Stimulated activated CD8-positive, alpha-beta memory T cell treated with anti-CD3 and anti-CD28 coated beads, Interleukin-7, amount 100 ng/mL, for 4 hours (primary cell): Measurements from ENCODE around the gene KMT5C.

Experiments
- DNase-seq, 2 donors: peaks; one replicate each; pipeline ENCODE4 v3.0.0-alpha.2; 2020; ENCODE audit warnings: low read depth in 2 of 2

The KMT5C gene

GRCh38 chr19:55346725-55347441 lies 7.2 kb downstream of the KMT5C start:
- no peak for DNase-seq

- DNase-seq = no peak
Observed at GRCh38 chr19:55347442-55348009, 7.8 kb downstream of the KMT5C start.

DNA sequence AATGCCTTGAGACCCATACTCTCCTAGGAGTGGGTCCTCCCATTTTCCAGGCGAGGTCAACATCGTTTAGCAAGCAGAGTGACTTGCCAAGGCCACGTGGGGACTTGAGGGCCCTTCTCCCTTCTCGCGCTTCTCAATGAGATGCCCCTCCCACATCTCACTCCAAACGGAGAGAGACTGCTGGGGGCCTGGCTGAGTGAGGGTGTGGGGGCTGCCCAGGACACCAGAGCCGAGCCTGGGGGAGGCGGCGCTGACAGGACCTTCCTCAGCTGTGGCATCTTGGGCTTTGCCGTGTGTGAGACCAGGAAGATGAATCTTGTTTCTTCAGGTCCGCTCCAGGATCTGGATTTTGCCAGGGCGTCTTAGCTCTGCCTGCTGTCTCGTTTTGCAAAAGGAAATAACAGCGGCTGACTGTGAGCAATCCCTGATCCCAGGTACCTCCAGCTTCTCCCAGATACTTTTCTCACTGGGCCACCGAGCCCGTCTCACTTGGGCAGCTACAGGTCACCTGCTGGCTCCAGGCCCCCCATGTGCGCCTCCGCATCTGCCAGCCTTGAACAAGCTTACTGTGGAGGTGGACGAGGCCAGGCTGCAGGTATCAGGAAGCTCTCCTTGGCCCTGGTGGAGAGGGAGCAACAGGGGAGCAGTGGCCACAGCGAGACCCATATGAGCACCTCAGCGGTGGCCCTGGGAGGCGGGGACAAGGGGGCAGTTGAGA lies 8.8 kb downstream of the KMT5C start:
- no peak for DNase-seq

- DNase-seq = no peak
Observed at GRCh38 chr19:55350620-55351315, 11.1 kb downstream of the KMT5C start.

DNA sequence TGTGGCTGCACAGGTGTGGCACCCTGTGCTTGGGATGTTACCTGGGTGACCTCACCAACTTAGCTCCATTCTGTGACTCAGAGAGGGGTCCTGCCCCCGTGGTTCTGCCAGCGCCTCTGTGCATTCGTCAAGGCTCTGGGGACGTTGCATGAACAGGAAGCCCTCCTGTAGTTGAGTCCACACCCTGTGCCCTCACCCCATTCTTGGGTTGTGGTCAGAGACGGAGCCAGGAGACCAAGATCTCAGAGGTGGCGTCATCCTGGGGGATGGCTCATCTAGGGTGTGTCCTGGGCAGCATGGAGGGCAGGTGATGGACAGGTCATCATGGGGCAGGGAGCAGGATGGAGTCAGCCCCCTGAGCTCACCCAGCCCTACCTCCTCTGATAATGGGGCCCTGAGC lies 12.4 kb downstream of the KMT5C start:
- no peak for DNase-seq

DNA sequence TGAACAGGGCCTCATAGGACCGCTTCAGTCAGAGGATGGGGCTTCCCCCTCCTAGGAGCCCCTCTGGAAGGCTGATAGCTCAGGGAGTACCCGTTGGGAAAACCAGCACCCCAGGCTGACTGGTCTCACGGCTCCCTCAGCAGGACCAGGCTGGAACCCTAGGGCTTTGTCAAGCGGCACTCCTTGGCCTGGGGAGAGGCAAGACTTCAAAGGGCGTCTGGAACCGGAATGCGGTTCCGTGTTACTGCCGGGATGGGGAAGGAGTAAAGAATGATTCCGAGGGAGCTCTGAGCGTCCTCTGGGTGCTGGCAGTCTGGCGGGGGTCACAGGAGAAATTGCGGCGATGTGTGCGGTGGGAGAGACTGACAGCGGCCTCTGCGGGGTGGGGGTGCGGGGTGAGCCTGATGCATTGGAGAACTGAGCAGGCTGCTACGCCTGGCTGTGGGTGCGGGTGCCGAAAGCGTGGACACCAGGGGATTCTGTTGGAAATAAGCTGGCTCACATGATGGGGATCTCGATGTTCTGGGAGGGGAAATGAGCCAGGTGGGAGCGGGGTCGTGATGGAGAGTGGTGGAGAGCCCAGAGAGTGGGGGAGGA lies 13.0 kb downstream of the KMT5C start:
- DNase-seq = no peak

DNA sequence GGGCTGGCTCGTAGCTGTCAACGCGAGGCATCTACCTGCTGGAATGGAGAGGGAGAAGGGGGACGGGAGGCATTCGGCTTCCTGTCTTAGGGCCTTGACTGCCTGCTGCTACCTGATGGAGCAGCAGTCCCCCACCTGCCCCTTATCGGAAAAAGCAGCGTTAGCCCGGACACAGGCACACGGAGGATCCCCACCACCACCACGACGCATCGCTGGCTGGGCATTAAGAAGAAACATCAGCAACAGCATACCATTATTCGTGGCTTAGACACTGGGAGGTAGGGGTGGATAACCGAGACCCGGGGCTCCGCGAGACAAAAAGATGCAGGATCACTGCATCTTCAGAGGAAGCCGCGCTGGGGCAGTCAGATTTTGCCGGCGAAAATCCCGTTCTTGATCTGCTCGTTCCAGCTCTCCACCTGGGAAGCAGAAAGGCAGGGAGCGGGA lies 13.7 kb downstream of the KMT5C start:
- no peak for DNase-seq

- peak; percentile 13 to 39 for DNase-seq
Observed at GRCh38 chr19:55353803-55354697, 14.4 kb downstream of the KMT5C start.

- no peak for DNase-seq
Observed at GRCh38 chr19:55354698-55355212, 15.1 kb downstream of the KMT5C start, which contains the start of gene COX6B2. Gene COX6B2 (minus strand): TSS chr19:55354719. CDS start chr19:55354521, 198 bp downstream.

- no peak for DNase-seq
Observed at GRCh38 chr19:55355213-55355821, 15.6 kb downstream of the KMT5C start.

DNA sequence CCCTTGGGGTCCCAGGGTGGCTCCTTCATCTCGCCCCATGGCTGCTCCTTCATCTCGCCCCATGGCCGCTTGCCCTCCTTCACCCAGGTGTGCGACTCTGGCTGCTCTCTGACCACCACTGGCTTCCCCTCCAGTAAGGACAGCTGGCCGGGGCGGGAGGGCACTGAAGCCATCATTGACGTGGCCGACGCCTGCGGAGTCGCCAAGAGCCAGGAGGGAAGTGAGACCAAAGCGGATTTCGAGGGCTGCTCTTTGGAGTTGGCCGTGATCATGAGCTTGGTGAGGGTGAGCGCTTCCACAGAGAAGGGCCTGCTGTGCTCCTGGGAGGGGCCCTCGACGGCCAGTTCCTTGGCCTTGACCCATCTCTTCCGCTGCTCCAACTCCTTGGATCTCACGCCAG lies 18.8 kb downstream of the KMT5C start:
- no peak for DNase-seq

GRCh38 chr19:55358943-55359908 lies 19.6 kb downstream of the KMT5C start:
- no peak for DNase-seq

GRCh38 chr19:55360902-55361301 lies 21.2 kb downstream of the KMT5C start:
- DNase-seq = no peak

DNA sequence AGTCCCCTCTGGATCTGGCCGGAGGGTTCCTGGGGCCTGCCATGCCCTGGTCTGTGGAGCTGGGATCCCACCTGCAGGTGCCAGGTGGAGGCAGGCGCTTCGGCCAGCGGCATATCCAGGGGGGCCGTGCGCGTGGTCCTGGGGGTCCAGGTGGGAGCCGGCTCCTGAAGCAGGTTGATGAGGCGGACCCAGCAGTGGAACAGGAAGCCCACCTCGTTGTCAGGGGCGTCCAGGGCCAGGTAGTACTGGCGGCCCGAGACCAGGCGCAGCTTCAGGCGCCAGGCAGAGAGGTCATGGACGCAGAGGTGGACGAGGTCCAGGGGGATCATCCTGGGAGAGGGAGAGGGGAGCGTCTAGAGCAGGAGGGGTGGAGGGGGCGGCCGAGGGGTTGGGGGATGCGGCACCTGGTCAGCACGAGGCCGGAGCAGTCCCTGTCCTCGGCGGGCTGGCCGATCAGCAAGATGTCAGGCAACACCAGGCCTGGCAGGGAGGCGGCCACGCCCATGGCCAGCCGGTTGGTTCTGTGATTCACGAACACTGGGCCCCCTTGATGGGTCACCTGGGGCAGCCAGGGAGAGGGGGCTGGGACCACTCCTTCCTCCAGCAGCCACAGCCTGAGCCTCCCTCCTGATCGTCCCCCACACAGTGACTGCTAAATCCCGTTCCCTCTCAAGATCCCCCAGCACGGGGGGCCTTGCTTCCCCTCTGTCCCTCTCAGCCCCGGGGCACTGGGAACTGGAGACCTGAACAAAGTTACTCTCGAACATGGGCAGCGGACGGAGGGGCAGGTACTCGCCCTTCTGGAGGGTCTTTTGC lies 22.7 kb downstream of the KMT5C start:
- DNase-seq = no peak

- DNase-seq = no peak
Observed at GRCh38 chr19:55362990-55363716, 23.5 kb downstream of the KMT5C start, which contains the start of gene GARIN5B. Gene GARIN5B (minus strand): TSS chr19:55363260. CDS start chr19:55363066, 194 bp downstream.

- no peak for DNase-seq
Observed at GRCh38 chr19:55365245-55365644, 25.6 kb downstream of the KMT5C start.

DNA sequence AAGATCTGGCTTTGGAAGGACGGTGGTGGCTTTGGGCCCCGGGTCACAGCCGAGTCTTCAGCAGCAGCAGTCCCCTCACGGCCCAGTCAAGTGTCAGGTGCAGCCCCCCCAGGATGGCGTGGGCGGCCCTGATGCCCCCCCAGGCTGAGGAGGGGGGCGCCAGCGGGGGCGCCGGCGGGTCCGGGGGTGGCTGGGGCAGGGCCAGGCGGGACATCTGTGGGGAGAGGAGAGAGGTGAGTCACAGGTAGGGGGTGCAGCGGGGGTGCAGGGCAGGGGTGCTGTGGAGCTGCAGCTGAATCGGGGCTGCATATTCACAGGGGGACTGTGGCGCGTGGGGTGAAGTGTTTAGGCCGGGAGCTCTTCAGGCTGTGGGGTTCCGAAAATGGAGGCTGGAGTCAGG lies 26.3 kb downstream of the KMT5C start:
- no peak for DNase-seq
